HEK293 (cell line): ENCODE results near the gene TGOLN2.

Experiments used
- CTCF ChIA-PET: fragments of 350-600 bp; formaldehyde crosslinking; extraction: SDS; loops from one replicate; lab custom pipeline; 2021; ENCODE audit warnings: antibody characterized with exemption; lab: Yijun Ruan, JAX
- POLR2A ChIA-PET: fragments of 300-600 bp; formaldehyde crosslinking; extraction: SDS; loops from one replicate; lab custom pipeline; 2020; ENCODE audit warnings: antibody characterized with exemption, inconsistent platforms; lab: Yijun Ruan, JAX
- H3K27ac ChIP-seq: fragments of 200-500 bp; sonication (Bioruptor generic); 2 replicates; pipeline ENCODE4 v1.5.1; 2014; ENCODE audit warnings: low read depth, low read length, control low read depth, inconsistent platforms; ENCODE audit errors: extremely low read depth
- H3K36me3 ChIP-seq, 2 experiments: fragments of 200-500 bp in 1 of 2; sonication (Bioruptor generic) in 1 of 2; 1 replicate in 1 of 2; 2 replicates in 1 of 2; pipeline ENCODE4 v1.5.1; 2014 to 2017; ENCODE audit warnings: inconsistent platforms in 2 of 2, low read length in 2 of 2; ENCODE audit not compliant: control insufficient read depth in 2 of 2, insufficient read depth in 1 of 2
- H3K4me1 ChIP-seq: fragments of 200-500 bp; sonication (Bioruptor generic); 2 replicates; pipeline ENCODE4 v1.5.1; 2014; ENCODE audit warnings: mild to moderate bottlenecking, low read length, inconsistent platforms; ENCODE audit not compliant: control insufficient read depth, insufficient read depth
- H3K4me3 ChIP-seq: 2 replicates; pipeline ENCODE4 v1.5.1; 2011; ENCODE audit warnings: low read depth, mild to moderate bottlenecking, control low read depth, low read length, moderate library complexity
- H3K9me3 ChIP-seq: fragments of 200-500 bp; sonication (Bioruptor generic); 2 replicates; pipeline ENCODE4 v1.5.1; 2014; ENCODE audit warnings: low read depth, low read length, inconsistent platforms; ENCODE audit not compliant: control insufficient read depth, insufficient read depth
- BCL11A ChIP-seq: fragments of 450-650 bp; formaldehyde crosslinking; IDR thresholded peaks from 2 replicates; pipeline ENCODE4 v1.5.1; 2016; ENCODE audit warnings: low read depth, missing biosample characterization, missing genetic modification characterization
- EGR2 ChIP-seq: fragments of 450-650 bp; formaldehyde crosslinking; IDR thresholded peaks from 2 replicates; pipeline ENCODE4 v1.5.1; 2016; ENCODE audit warnings: low read depth, missing biosample characterization, missing genetic modification characterization
- MEIS1 ChIP-seq: sonication (generic); formaldehyde crosslinking; IDR thresholded peaks from 2 replicates; pipeline ENCODE4 v1.8.1; 2022; ENCODE audit warnings: missing genetic modification reagents, mild to moderate bottlenecking, borderline replicate concordance
- OVOL3 ChIP-seq: fragments of 450-650 bp; formaldehyde crosslinking; IDR thresholded peaks from 2 replicates; pipeline ENCODE4 v1.5.1; 2016; ENCODE audit warnings: missing biosample characterization, missing genetic modification characterization
- PRDM1 ChIP-seq: fragments of 450-650 bp; formaldehyde crosslinking; IDR thresholded peaks from 2 replicates; pipeline ENCODE4; 2016; ENCODE audit warnings: missing biosample characterization, missing genetic modification characterization
- SCRT1 ChIP-seq: fragments of 450-650 bp; formaldehyde crosslinking; IDR thresholded peaks from 2 replicates; pipeline ENCODE4 v1.5.1; 2016; ENCODE audit warnings: missing biosample characterization, missing genetic modification characterization, borderline replicate concordance
- YY2 ChIP-seq: fragments of 450-650 bp; formaldehyde crosslinking; IDR thresholded peaks from 2 replicates; pipeline ENCODE4 v1.5.1; 2016; ENCODE audit warnings: missing biosample characterization, missing genetic modification characterization
- ZBTB26 ChIP-seq: fragments of 450-650 bp; formaldehyde crosslinking; optimal IDR thresholded peaks from 2 replicates; pipeline ENCODE3; 2016; ENCODE audit warnings: missing biosample characterization, mild to moderate bottlenecking, missing genetic modification characterization
- ZNF114 ChIP-seq: fragments of 450-650 bp; formaldehyde crosslinking; IDR thresholded peaks from 2 replicates; pipeline ENCODE4 v1.5.0; 2017; ENCODE audit warnings: missing biosample characterization, missing genetic modification characterization
- ZNF140 ChIP-seq: fragments of 450-650 bp; formaldehyde crosslinking; IDR thresholded peaks from 2 replicates; pipeline ENCODE4 v1.5.1; 2016; ENCODE audit warnings: missing biosample characterization, missing genetic modification characterization
- ZNF16 ChIP-seq: fragments of 450-650 bp; formaldehyde crosslinking; IDR thresholded peaks from 2 replicates; pipeline ENCODE4 v1.5.1; 2016; ENCODE audit warnings: low read depth, missing biosample characterization, missing genetic modification characterization
- ZNF211 ChIP-seq: fragments of 450-650 bp; formaldehyde crosslinking; IDR thresholded peaks from 2 replicates; pipeline ENCODE4 v1.5.1; 2016; ENCODE audit warnings: low read depth, missing biosample characterization, missing genetic modification characterization
- ZNF214 ChIP-seq: fragments of 450-650 bp; formaldehyde crosslinking; IDR thresholded peaks from 2 replicates; pipeline ENCODE4 v1.5.1; 2017; ENCODE audit warnings: missing biosample characterization, mild to moderate bottlenecking, missing genetic modification characterization, borderline replicate concordance
- ZNF341 ChIP-seq: fragments of 450-650 bp; formaldehyde crosslinking; IDR thresholded peaks from 2 replicates; pipeline ENCODE4; 2016; ENCODE audit warnings: low read depth, missing biosample characterization, missing genetic modification characterization
- ZNF561 ChIP-seq: fragments of 450-650 bp; IDR thresholded peaks from 2 replicates; pipeline ENCODE4 v1.5.1; 2018; ENCODE audit warnings: missing biosample characterization, missing genetic modification characterization, borderline replicate concordance
- ZNF571 ChIP-seq: fragments of 450-650 bp; formaldehyde crosslinking; IDR thresholded peaks from 2 replicates; pipeline ENCODE4 v1.5.0; 2017; ENCODE audit warnings: missing biosample characterization, missing genetic modification characterization
- ZNF670 ChIP-seq: fragments of 450-650 bp; formaldehyde crosslinking; IDR thresholded peaks from 2 replicates; pipeline ENCODE4 v1.5.1; 2016; ENCODE audit warnings: missing biosample characterization, missing genetic modification characterization, low read depth
- ZNF701 ChIP-seq: fragments of 450-650 bp; formaldehyde crosslinking; IDR thresholded peaks from 2 replicates; pipeline ENCODE4 v1.5.1; 2016; ENCODE audit warnings: missing biosample characterization, missing genetic modification characterization
- ZNF76 ChIP-seq: fragments of 450-650 bp; formaldehyde crosslinking; IDR thresholded peaks from 2 replicates; pipeline ENCODE4; 2016; ENCODE audit warnings: low read depth, missing biosample characterization, missing genetic modification characterization, borderline replicate concordance
- ZSCAN16 ChIP-seq: fragments of 450-650 bp; formaldehyde crosslinking; IDR thresholded peaks from 2 replicates; pipeline ENCODE4 v1.5.1; 2016; ENCODE audit warnings: missing biosample characterization, missing genetic modification characterization
- TF ChIP-seq, protein P1 (sequence below): fragments of 450-650 bp; formaldehyde crosslinking; IDR thresholded peaks from 2 replicates; pipeline ENCODE4 v1.5.1; 2017; ENCODE audit warnings: missing biosample characterization, missing genetic modification characterization

TGOLN2 gene

GRCh38 chr2:85287721-85288120 is 40.1 kb downstream of the TGOLN2 start (continued):
- TF ChIP-seq EGR2 (tag by site-specific recombination) (no peak), ZNF214 (tag by site-specific recombination) (no peak), ZSCAN16 (tag by site-specific recombination) (no peak), SCRT1 (tag by site-specific recombination) (no peak), ZNF76 (no peak)
- TF ChIP-seq, all 188 proteins: peak for 0

- POLR2A ChIA-PET, result no interaction called here
These were observed 40.9 kb downstream of the TGOLN2 start for GRCh38 chr2:85286918-85287317.

DNA sequence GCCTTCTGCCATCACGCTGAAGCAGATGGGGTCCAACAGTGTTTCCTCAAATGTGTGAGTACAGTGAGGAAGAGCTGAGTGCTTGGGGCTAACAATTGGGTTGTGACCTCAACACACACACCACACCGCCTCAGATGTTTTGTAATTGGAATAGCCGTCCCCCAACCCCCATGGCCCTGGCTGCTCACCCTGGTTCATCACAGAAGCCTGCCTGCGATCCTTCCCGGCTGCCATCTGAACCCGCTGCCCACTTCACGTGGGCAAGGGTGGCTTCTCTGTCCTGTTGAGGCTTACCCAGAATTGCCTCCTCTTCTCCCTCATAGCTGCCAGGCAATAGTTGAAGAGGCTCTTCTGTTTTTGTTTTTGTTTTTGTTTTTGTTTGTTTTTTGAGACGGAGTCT is 44.1 kb downstream of the TGOLN2 start:
- Histone ChIP-seq H3K4me1 (no peaks in the 10 kb centered on the region), H3K9me3 (no peaks in the 10 kb centered on the region), H3K36me3 (no peaks in the 10 kb centered on the region), H3K27ac (no peak overlapping the region), H3K4me3 (no peak overlapping the region)
- CTCF ChIA-PET, result interaction anchor here (1.3 to 10.1 kb wide), 6 partner anchors 8 to 358 kb away, joined by 5 to 137 read pairs (median 38); partner anchors contain the start of gene TCF7L1
- POLR2A ChIA-PET, result no interaction called here
- no peak for TF ChIP-seq MEIS1 (CRISPR knock-in tag)
- no peak for TF ChIP-seq ZNF561
- no peak for TF ChIP-seq ZNF341 (tag by site-specific recombination)
- no peak for TF ChIP-seq ZBTB26 (tag by site-specific recombination)
- TF ChIP-seq ZNF16, result no peak
- TF ChIP-seq ZNF211, result no peak
- TF ChIP-seq ZNF114, result no peak
- TF ChIP-seq, protein P1, sequence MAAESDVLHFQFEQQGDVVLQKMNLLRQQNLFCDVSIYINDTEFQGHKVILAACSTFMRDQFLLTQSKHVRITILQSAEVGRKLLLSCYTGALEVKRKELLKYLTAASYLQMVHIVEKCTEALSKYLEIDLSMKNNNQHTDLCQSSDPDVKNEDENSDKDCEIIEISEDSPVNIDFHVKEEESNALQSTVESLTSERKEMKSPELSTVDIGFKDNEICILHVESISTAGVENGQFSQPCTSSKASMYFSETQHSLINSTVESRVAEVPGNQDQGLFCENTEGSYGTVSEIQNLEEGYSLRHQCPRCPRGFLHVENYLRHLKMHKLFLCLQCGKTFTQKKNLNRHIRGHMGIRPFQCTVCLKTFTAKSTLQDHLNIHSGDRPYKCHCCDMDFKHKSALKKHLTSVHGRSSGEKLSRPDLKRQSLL, result no peak
- TF ChIP-seq ZNF571 (tag by site-specific recombination), result no peak

More at GRCh38 chr2:85286918-85287317, 40.9 kb downstream of the TGOLN2 start:
- CTCF ChIA-PET, result interaction anchor here (0.6 to 10.1 kb wide), 5 partner anchors 12 to 449 kb away, joined by 4 to 137 read pairs (median 7); no protein-coding TSS in a partner anchor
- Histone ChIP-seq H3K27ac (no peak overlapping the region), H3K4me3 (no peak overlapping the region), H3K9me3 (no peaks in the 10 kb centered on the region), H3K36me3 (no peaks in the 10 kb centered on the region), H3K4me1 (no peaks in the 10 kb centered on the region)
- no peak for TF ChIP-seq ZNF341 (tag by site-specific recombination)
- no peak for TF ChIP-seq ZNF670 (tag by site-specific recombination)
- no peak for TF ChIP-seq ZNF701 (tag by site-specific recombination)
- TF ChIP-seq OVOL3 (tag by site-specific recombination), result no peak
- no peak for TF ChIP-seq PRDM1 (tag by site-specific recombination)
- no peak for TF ChIP-seq ZNF140 (tag by site-specific recombination)
- no peak for TF ChIP-seq BCL11A (tag by site-specific recombination)
- no peak for TF ChIP-seq YY2 (tag by site-specific recombination)
